ENCODE results near the gene SLC17A3. TPM values are rescaled to one million over a fixed set of nuclear protein-coding genes. Genes with fewer than 3 reads are reported as not detected.

Gene SLC17A3
- total RNA-seq, 1 donor from 2014 or later: not detected

DNA sequence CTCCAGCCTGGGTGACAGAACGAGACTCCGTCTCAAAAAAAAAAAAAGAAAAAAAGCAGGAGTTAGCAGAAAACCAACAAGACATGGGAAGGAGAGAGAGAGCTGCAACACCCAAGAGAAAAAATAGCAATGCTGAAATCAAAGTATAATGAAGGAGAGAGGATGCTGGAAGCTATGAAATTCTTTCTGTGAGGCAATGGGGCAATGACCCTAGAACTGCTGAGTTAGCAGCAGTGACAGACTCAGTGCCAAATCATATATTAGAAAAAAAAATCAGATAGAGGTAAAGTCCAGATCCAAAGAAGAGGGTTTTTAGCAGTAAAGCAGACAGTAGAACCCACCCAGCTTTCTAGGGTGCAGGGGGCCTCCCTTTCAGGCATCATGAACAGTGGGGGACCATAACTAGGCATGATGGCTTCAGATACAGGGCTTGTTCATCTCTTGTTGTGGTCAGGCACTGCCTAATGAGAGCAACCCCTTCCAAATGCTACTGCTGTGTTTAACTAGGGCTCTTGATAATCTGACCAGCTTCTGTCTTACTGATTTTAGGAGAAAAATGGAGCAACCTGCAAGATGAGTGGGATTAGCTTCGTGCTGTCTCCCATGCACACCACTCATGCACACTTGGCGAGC, 29.5 kb upstream of the SLC17A3 start:
- H3K9me3 Mint-ChIP-seq: no peaks in the 10 kb centered on the region
- peaks cover 19% of the 10 kb centered on the region for H3K27me3 Mint-ChIP-seq (ENCODE audit: low read depth)
- H3K4me3 Mint-ChIP-seq: no peak overlapping the region
- TF ChIP-seq, protein P1, sequence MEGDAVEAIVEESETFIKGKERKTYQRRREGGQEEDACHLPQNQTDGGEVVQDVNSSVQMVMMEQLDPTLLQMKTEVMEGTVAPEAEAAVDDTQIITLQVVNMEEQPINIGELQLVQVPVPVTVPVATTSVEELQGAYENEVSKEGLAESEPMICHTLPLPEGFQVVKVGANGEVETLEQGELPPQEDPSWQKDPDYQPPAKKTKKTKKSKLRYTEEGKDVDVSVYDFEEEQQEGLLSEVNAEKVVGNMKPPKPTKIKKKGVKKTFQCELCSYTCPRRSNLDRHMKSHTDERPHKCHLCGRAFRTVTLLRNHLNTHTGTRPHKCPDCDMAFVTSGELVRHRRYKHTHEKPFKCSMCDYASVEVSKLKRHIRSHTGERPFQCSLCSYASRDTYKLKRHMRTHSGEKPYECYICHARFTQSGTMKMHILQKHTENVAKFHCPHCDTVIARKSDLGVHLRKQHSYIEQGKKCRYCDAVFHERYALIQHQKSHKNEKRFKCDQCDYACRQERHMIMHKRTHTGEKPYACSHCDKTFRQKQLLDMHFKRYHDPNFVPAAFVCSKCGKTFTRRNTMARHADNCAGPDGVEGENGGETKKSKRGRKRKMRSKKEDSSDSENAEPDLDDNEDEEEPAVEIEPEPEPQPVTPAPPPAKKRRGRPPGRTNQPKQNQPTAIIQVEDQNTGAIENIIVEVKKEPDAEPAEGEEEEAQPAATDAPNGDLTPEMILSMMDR (IDR thresholded peaks at IDR 0.05; ENCODE audit: unreplicated experiment): no peak
- H3K4me1 Mint-ChIP-seq: peaks cover 17% of the 10 kb centered on the region
- DNase-seq (ENCODE audit: low spot score in 2 of 2, unreplicated experiment in 2 of 2): no peak
- no peaks in the 10 kb centered on the region for H3K36me3 Mint-ChIP-seq
- H3K27ac Mint-ChIP-seq: no peak overlapping the region

DNA sequence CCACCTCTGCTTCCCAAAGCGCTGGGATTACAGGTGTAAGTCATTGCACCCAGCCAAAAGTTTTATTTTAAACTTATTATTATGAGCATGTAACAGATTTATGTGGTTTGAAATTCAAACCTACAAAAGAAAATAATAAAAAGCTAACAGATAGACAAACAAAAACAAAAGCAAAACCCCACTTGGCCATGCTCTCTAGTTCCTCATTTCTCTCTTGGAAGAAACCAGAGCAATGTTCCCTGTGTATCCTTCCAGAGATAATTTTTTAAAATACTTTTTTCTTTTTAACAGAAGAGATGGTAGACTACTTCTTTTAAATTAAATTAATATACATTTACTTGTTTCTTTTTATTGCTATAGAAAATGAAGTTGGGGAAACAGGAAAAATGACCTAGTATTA, 28.0 kb upstream of the SLC17A3 start:
- no peak overlapping the region for H3K27ac Mint-ChIP-seq
- no peaks in the 10 kb centered on the region for H3K9me3 Mint-ChIP-seq
- DNase-seq (ENCODE audit: low spot score in 2 of 2, unreplicated experiment in 2 of 2): no peak
- no peaks in the 10 kb centered on the region for H3K36me3 Mint-ChIP-seq
- H3K27me3 Mint-ChIP-seq (ENCODE audit: low read depth): peaks cover 8% of the 10 kb centered on the region
- peaks cover 21% of the 10 kb centered on the region for H3K4me1 Mint-ChIP-seq
- H3K4me3 Mint-ChIP-seq: no peak overlapping the region
- TF ChIP-seq, protein P1 (IDR thresholded peaks at IDR 0.05; ENCODE audit: unreplicated experiment): no peak

DNA sequence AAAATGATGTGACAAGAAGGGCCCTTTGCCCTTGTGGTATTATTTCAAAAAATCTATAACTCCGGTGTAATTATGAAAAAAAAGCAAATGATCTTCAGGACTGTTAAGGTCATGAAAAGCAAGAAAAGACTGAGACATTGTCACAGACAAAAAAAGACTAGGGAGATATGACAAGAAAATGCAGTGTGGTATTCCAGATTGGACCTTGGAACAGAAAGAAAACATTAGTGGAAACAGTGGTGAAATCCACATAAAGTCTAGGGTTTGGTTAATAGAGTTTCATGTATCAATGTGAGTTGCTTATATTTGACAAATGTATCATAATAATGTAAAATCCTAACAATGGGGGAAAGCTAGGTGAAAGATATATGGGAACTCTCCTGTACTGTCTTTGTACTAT, 26.8 kb upstream of the SLC17A3 start:
- Mint-ChIP-seq H3K9me3 (no peaks in the 10 kb centered on the region), H3K4me1 (peaks cover 21% of the 10 kb centered on the region), H3K4me3 (no peak overlapping the region), H3K36me3 (no peaks in the 10 kb centered on the region), H3K27me3 (ENCODE audit: low read depth) (peaks cover 6% of the 10 kb centered on the region), H3K27ac (no peak overlapping the region)
- TF ChIP-seq, protein P1 (IDR thresholded peaks at IDR 0.05; ENCODE audit: unreplicated experiment): no peak
- DNase-seq (ENCODE audit: low spot score in 2 of 2, unreplicated experiment in 2 of 2): no peak

DNA sequence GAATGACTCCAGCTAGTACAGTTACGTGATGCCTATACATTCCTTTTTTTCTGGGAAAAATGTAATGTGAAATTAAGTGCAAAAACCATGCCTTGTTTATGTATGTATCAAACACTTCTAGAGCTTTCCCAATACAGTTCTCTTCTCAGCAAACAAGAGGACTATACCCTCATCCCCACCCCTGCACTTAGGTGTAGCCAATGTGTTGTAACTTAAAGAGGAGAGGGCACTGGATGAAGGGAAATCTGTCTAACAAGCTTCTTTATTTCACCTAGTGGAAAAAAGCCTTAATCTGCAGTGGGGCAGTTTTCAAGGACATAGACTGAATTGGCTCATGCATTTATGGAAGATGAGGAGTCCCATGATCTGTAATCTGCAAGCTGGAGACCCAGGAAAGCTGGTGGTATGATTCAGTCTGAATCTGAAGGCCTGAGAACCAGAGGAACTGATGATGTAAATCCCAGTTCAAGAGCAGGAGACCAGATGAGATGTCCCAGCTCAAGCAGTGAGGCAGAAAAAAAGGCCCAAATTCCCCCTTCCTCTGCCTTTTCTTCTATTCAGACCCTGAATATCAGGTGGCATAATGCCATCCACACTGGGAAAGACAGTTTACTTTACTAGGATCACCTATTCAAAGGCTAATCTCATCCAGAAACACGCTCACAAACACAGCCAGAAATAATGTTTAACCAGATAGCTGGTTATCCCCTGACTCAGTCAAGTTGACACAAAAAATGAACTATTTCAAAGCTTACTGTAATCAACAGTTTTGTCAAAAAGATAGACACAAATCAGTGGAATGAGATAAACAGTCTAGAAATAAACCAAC, 25.8 kb upstream of the SLC17A3 start:
- Mint-ChIP-seq H3K27ac (no peak overlapping the region), H3K9me3 (no peaks in the 10 kb centered on the region), H3K4me1 (peaks cover 21% of the 10 kb centered on the region), H3K36me3 (no peaks in the 10 kb centered on the region), H3K4me3 (no peak overlapping the region), H3K27me3 (ENCODE audit: low read depth) (peaks cover 4% of the 10 kb centered on the region)
- TF ChIP-seq, protein P1 (IDR thresholded peaks at IDR 0.05; ENCODE audit: unreplicated experiment): no peak
- DNase-seq (ENCODE audit: low spot score in 2 of 2, unreplicated experiment in 2 of 2): no peak

DNA sequence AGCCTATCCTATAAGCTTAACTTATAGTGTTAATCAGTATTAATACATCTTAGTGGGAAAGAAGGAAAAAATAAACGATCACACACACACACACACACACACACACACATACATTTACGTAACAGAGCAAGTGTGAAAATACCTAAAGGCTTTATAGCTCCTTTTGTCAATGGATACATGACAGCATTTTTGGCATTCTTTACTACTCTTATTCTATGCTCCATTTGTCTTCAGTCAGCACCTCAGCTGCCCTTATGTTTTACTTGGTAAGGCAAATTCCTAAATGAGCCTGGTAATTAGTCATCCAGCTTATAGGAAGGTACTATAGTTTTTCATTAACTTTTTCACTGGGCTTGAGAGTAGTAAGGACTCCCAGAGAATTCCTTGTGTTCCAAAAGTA, 25.1 kb upstream of the SLC17A3 start:
- H3K4me3 Mint-ChIP-seq: no peak overlapping the region
- H3K36me3 Mint-ChIP-seq: no peaks in the 10 kb centered on the region
- H3K4me1 Mint-ChIP-seq: peaks cover 21% of the 10 kb centered on the region
- H3K27me3 Mint-ChIP-seq (ENCODE audit: low read depth): peaks cover 4% of the 10 kb centered on the region
- no peak for DNase-seq (ENCODE audit: low spot score in 2 of 2, unreplicated experiment in 2 of 2)
- peak overlapping the region; percentile 52 for H3K27ac Mint-ChIP-seq
- H3K9me3 Mint-ChIP-seq: no peaks in the 10 kb centered on the region
- TF ChIP-seq, protein P1 (IDR thresholded peaks at IDR 0.05; ENCODE audit: unreplicated experiment): no peak
